ENCODE results near the gene RNGTT.

The RNGTT gene

GRCh38 chr6:88708197-88708744 is 255.1 kb downstream of the RNGTT start:
- no peak for DNase-seq

GRCh38 chr6:88705601-88706000 is 257.8 kb downstream of the RNGTT start:
- no peak for DNase-seq

- DNase-seq: no peak
Observed at GRCh38 chr6:88704980-88705379, 258.4 kb downstream of the RNGTT start.

GRCh38 chr6:88702956-88703556 is 260.4 kb downstream of the RNGTT start:
- DNase-seq: no peak

- no peak for DNase-seq
Observed at GRCh38 chr6:88698661-88699060, 264.8 kb downstream of the RNGTT start.

GRCh38 chr6:88695937-88696336 is 267.5 kb downstream of the RNGTT start:
- no peak for DNase-seq

- no peak for DNase-seq
Observed at GRCh38 chr6:88683734-88684133, 279.7 kb downstream of the RNGTT start.

- no peak for DNase-seq
Observed at GRCh38 chr6:88680654-88681053, 282.8 kb downstream of the RNGTT start.

GRCh38 chr6:88679841-88680240 is 283.6 kb downstream of the RNGTT start:
- no peak for DNase-seq

- DNase-seq: no peak
Observed at GRCh38 chr6:88677356-88677755, 286.1 kb downstream of the RNGTT start.

- no peak for DNase-seq
Observed at GRCh38 chr6:88671624-88672023, 291.8 kb downstream of the RNGTT start.

- DNase-seq: no peak
Observed at GRCh38 chr6:88670369-88670768, 293.0 kb downstream of the RNGTT start.

GRCh38 chr6:88669475-88669874 is 293.9 kb downstream of the RNGTT start:
- DNase-seq: no peak

GRCh38 chr6:88666901-88667300 is 296.5 kb downstream of the RNGTT start:
- no peak for DNase-seq

- no peak for DNase-seq
Observed at GRCh38 chr6:88665131-88665530, 298.3 kb downstream of the RNGTT start.

GRCh38 chr6:88663801-88664200 is 299.6 kb downstream of the RNGTT start:
- no peak for DNase-seq

GRCh38 chr6:88662653-88663174 is 300.7 kb downstream of the RNGTT start:
- DNase-seq: no peak

GRCh38 chr6:88662163-88662580 is 301.2 kb downstream of the RNGTT start:
- peak; percentile 39 for DNase-seq

- DNase-seq: no peak
Observed at GRCh38 chr6:88661136-88661535, 302.3 kb downstream of the RNGTT start.

GRCh38 chr6:88655586-88655985 is 307.8 kb downstream of the RNGTT start:
- no peak for DNase-seq

GRCh38 chr6:88653936-88654335 is 309.5 kb downstream of the RNGTT start:
- DNase-seq: no peak

- DNase-seq: no peak
Observed at GRCh38 chr6:88651400-88651799, 312.0 kb downstream of the RNGTT start.

GRCh38 chr6:88650979-88651378 is 312.4 kb downstream of the RNGTT start:
- DNase-seq: no peak

- peak; percentile 71 for DNase-seq
Observed at GRCh38 chr6:88650029-88650619, 313.3 kb downstream of the RNGTT start.
